WI38 (cell line): Measurements from ENCODE around the gene SCN1A.

Experiments
- H3K4me3 ChIP-seq: 2 replicates; pipeline ENCODE4 v1.5.1; 2011; ENCODE audit warnings: low read depth, mild to moderate bottlenecking, control low read depth, low read length
- TF ChIP-seq, protein P1 (sequence below): IDR thresholded peaks from 2 replicates; pipeline ENCODE4 v1.5.1; 2012; ENCODE audit warnings: low read depth, mild to moderate bottlenecking, control low read depth, low read length

The SCN1A gene

DNA sequence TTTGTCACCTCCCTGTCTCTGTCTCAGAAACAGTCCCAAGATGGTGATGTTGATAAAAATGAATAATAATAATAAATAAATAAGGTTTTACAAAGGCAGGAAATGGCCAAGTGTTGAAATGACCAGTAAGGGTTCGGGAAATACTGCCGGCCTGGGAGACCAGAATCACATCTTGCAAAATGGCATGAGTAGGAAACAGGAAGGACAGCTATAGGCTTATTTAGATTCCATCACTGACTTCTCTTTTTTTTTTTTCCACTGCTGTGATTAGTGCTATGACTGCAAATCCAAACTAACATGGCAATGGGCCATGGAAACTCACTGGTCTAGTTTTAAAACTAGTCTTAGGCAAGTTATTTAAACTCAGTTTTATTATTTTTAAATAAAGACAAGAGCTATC is 60.6 kb downstream of the SCN1A start:
- H3K4me3 ChIP-seq, result no peak overlapping the region
- TF ChIP-seq, protein P1, sequence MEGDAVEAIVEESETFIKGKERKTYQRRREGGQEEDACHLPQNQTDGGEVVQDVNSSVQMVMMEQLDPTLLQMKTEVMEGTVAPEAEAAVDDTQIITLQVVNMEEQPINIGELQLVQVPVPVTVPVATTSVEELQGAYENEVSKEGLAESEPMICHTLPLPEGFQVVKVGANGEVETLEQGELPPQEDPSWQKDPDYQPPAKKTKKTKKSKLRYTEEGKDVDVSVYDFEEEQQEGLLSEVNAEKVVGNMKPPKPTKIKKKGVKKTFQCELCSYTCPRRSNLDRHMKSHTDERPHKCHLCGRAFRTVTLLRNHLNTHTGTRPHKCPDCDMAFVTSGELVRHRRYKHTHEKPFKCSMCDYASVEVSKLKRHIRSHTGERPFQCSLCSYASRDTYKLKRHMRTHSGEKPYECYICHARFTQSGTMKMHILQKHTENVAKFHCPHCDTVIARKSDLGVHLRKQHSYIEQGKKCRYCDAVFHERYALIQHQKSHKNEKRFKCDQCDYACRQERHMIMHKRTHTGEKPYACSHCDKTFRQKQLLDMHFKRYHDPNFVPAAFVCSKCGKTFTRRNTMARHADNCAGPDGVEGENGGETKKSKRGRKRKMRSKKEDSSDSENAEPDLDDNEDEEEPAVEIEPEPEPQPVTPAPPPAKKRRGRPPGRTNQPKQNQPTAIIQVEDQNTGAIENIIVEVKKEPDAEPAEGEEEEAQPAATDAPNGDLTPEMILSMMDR, result no peak

DNA sequence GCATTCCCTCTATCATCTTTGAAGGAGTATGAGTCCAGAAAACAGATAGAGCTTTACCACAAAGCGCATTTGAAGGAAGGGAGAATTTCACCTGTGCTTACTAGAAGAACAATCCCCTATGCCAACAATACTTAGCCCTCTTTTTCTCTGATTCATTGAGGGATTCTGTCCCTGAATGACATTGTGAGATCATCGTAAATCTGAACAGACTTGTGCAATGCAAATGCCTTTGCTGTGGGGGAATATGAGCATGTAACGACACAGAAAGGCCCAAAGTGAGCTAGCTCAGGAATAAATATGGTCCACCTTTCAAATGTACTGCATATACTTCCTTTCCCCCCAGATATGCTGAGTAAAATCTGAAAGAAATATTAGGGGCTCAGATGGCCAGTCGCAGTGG is 67.6 kb downstream of the SCN1A start:
- TF ChIP-seq, protein P1, result no peak
- no peak overlapping the region for H3K4me3 ChIP-seq

DNA sequence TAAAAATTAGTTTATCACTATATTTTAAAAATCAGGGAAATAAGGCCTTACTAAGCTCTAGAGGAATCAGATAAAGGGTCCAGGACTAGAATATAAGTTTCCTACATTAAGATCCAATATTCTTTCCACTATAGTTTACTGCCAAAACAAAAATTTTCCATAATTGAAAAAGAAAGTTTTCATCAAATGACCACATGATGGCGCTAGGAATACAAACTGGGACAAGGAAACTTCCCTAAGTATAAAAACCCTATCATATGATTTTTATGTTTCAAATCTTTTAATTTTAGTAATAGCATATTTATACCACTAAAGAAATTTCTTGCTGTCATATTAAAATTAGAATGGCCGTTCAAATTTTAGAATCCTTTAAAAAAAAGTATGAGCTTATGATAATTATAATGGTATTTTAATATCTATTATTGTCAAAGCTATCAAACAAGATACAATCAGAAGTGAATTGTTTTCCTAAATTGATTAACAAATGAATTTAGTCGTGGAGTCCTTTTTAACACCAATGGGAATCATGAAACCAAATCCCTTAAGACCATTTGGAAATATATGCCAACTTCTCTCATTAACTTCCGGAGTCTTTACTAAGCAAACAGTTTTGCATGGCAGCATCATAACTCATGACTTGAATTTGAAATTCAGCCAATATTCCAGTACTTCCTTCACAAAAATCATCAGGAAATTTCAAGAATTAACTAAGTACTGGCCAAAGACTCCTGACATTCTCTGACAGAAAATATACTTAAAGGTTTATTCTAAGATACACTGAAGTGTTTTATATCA is 70.3 kb downstream of the SCN1A start:
- no peak overlapping the region for H3K4me3 ChIP-seq
- TF ChIP-seq, protein P1, result no peak

DNA sequence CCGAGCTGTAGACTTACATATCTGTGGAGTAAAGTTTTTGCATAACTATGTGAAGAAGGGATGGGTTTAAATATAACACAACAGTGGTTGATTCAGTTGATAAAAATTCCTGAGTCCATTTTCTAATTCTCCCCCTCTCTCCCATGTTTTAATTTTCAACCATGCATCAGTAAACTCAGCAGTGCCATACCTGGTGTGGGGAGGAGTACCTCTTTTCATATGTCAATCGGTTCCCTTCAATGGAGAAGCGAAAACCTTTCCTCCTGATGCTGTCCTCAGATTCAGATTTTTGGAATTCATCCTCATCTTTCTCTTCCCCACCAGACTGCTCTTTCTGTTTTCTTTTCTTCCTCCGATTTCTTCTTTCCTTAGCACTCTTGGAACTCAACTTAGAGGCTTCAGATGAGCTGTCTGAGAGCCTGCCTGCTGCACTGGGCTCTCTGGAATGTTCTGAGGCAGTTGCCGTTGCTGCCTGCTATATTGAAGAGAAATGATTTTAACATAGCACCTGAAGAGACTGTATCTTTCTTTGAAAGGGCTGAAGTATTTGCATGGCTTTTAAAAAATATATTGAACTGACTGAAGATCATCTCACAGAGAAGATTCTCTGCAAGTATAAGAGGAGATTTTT is 82.9 kb downstream of the SCN1A start:
- TF ChIP-seq, protein P1, result no peak
- H3K4me3 ChIP-seq, result no peak overlapping the region

DNA sequence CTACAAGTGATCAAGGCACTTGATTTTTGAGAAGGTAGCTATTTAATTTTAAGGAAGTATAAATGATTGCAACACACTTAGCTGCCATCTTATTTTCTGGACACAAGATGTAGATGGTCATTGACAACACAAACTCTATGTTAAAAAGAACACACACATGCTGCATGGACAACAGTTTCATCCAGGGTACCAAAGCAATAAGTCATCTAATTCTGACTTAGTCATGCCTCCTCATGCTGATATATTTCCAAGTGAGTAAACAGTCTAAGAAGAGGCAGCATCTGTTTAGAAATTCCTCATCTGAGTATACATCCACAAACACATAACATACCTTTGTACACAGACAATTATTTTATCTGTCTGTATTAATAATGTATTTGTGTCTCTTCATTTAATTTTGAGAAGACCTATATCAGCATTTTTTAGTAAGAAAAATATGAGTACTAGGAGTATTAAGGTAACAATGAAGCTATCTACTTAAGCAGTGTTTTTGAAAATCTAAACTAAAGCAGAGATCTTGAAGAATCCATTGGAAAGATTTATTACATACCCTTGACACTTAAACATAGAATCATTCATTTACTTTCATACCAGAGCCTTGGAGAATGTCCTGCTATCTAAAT is 84.9 kb downstream of the SCN1A start:
- H3K4me3 ChIP-seq, result no peak overlapping the region
- TF ChIP-seq, protein P1, result no peak

- no peak overlapping the region for H3K4me3 ChIP-seq
- TF ChIP-seq, protein P1, result no peak
These were observed 85.5 kb downstream of the SCN1A start for GRCh38 chr2:166042356-166042755.

GRCh38 chr2:166041613-166042012 is 86.2 kb downstream of the SCN1A start:
- TF ChIP-seq, protein P1, result no peak
- no peak overlapping the region for H3K4me3 ChIP-seq
